ENCODE data around the gene FTCDNL1.

The FTCDNL1 gene

DNA sequence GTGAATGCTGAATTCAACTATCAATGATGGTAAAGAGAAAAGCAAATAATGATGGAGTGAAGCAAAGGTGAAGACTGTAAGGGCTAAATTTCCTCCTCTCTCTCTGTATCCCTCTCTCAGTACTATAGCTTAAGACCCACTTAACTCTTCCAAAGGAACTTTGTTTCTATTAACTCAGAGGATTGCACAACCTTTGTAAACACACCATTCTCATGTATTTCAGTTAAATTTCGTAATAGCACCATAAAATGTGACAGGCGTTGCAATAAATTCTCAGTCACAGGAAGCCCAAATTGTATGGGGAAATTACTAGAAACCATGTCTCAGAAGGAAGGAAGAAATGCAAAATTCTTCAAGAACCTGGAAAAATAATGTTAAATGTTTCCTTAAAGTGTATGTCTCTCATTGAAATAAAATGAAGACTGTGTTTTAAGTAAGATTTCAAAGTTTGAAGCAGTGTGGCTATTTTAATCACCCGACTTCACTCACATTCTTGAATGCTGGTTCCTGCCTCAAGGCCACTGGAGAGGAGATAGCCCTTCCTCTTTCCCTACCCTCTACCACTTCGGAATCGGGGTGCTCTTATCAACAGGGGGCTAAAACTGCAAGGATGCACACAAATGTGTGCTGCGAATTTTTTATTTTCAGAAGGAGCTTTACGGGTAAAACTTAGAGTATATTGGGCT is 112.1 kb downstream of the FTCDNL1 start:
- DNase-seq: no peak

DNA sequence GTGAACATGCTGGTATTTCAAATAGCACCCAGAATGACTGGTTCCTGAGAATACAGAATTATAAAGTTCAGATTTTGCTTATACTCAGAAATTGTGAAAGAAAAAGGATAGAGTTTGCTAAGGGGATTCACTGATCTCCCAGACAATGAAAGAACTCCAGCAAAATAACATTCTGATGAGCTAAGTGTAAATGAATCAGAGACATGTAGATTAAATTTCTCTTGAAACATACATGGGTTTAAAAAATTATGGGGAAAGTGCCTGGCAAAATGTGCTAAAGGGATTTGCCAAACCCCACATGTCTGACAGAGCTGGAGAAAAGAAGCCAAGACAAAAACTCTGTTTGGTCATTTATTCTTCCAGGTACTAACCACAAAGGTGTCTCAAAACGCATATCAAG is 116.3 kb downstream of the FTCDNL1 start:
- no peak for DNase-seq

- DNase-seq: no peak
These were observed 117.0 kb downstream of the FTCDNL1 start for GRCh38 chr2:199734011-199734410.

DNA sequence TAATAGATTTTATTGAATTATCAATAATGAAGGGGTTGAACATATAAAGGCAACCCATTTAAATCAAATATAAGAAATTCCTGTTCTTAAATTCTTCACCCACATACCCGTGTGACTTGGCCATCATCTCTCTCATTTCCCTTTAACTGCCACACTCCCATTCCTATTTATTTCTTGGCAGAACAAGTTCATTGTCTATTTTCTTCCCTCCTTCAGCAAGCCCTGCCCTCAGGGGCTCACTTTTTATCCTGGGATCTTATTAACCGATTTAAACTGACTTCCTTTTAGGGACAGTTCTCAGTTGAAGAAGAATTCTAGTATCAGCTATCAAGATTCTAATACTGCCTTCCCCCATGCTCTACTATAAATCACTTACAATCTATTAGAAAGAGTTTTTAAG is 123.2 kb downstream of the FTCDNL1 start:
- DNase-seq: no peak

- no peak for DNase-seq
These were observed 123.7 kb downstream of the FTCDNL1 start for GRCh38 chr2:199727306-199727705.

DNA sequence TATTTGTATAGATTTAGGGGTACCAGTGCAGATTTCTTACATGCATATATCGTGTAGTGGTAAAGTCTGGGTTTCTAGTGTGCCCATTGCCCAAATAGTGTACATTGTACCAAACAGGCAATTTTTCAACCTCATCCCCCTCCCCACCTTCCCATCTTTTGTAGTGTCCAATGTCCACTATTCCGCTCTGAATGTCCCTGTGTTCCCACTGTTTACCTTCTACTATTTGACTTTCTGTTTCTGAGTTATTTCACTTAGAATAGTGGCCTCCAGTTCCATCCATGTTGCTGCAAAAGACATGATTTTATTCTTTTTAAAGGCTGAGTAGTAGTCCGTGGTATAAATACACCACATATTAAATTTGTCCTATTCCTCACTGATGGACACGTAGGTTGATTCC is 132.9 kb downstream of the FTCDNL1 start:
- DNase-seq: no peak

DNA sequence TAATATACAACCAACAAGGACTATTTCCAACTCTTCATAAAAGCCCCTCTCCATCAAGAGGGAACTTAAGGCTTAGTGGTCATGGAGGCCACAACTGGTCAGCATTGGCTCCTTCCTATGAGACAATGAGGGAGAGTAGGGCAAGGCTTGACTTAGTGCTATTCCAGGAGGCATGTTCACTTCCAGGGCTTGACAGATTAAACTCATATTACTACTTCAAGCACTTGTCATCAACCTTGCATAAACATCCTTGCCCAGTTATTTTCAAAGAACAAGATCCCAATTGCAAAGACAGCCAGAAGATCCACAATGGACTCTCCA is 133.4 kb downstream of the FTCDNL1 start:
- no peak for DNase-seq

DNA sequence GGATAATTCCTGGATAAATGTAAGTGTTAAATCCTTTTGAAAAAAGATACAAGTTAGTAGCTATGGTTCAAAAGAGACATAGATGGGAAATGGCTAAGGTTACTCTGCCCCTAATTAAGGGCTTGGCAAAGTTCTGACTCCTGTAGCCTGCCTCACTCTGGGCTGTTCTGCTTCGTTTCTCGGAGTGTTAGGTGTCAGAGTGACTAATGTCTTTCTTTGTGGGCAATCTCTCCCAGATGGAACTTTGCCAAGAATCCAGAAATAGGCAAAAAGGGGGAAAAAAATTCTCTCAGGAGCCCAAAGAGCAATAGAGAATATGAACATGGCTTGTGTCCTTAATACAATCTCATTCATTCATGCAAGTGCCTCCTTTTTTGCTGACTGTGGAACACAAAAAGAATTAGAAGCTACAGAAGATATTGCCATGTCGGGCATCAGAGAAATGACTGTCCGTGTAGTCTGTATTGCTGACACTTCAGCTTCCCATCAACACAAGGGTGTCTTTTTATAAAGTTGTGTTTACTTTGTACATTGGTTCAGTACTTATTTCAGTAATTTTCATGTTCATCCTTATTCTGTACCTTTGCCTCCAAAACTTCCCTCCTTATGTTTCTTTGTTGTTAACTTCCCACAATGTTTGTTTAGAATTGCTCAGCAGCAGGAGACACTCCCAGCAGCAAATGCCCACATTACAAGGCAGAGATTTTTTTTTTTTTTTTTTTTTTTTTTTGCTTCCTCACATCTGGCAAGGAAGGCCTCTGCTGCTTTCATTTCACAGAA is 134.0 kb downstream of the FTCDNL1 start:
- no peak for DNase-seq

DNA sequence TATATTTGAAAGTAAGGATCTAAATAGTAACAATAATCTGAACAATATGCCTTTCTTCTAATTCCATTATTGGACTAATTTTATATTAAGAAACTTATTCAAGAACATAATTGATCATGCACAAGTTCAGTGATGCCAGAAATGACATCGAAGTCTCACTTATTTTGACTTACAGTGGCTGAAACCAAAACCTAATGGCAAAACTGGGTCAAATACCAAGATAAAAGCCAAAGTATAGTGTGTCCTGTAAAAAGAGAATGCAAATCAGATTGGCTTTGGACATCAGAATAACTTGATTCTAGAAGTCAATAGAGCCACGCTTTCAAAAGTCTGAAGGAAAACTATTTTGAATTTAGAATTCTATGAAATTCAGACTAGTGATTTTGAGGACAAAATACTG is 137.2 kb downstream of the FTCDNL1 start:
- DNase-seq: no peak

- no peak for DNase-seq
These were observed 140.4 kb downstream of the FTCDNL1 start for GRCh38 chr2:199710551-199710950.
